GM23338 (cell line): ENCODE results near the gene ENTR1. TPM values are rescaled to one million over a fixed set of nuclear protein-coding genes. Genes with fewer than 3 reads are reported as not detected.

Experiments used
- ATAC-seq: fragments of 200-7000 bp; cut with Tn5 transposase; 3 replicates; pipeline ENCODE4 v1.9.1; 2020
- DNase-seq: peaks from one replicate; pipeline ENCODE4 v3.0.0-alpha.2; 2015; ENCODE audit warnings: low spot score
- H2AFZ ChIP-seq: fragments of 200-600 bp; sonication (generic); 2 replicates; pipeline ENCODE4 v1.8.0; 2016; ENCODE audit warnings: antibody characterized with exemption, mild to moderate bottlenecking, moderate library complexity
- H3F3A ChIP-seq: fragments of 200-600 bp; sonication (generic); replicated peaks from 2 replicates; pipeline ENCODE4 v1.8.0; 2017; ENCODE audit warnings: antibody characterized with exemption, mixed run types, low read depth
- H3K27ac ChIP-seq: fragments of 200-600 bp; sonication (generic); 2 replicates; pipeline ENCODE4 v1.6.1; 2016; ENCODE audit warnings: low read depth
- H3K27me3 ChIP-seq: fragments of 200-600 bp; sonication (generic); 2 replicates; pipeline ENCODE4 v1.8.0; 2016; ENCODE audit warnings: mild to moderate bottlenecking, mixed run types, moderate library complexity; ENCODE audit not compliant: insufficient read depth
- H3K36me3 ChIP-seq: fragments of 200-600 bp; sonication (generic); 2 replicates; pipeline ENCODE4 v1.8.0; 2016; ENCODE audit warnings: mild to moderate bottlenecking; ENCODE audit not compliant: insufficient read depth
- H3K4me1 ChIP-seq: fragments of 200-600 bp; sonication (generic); 2 replicates; pipeline ENCODE4 v1.8.0; 2016; ENCODE audit warnings: mild to moderate bottlenecking, moderate library complexity; ENCODE audit not compliant: insufficient read depth
- H3K4me2 ChIP-seq: fragments of 200-600 bp; sonication (generic); 2 replicates; pipeline ENCODE4 v1.7.1; 2017; ENCODE audit warnings: mixed run types
- H3K4me3 ChIP-seq: fragments of 200-600 bp; sonication (generic); 2 replicates; pipeline ENCODE4 v1.6.1; 2016; ENCODE audit warnings: mixed run types
- H3K79me2 ChIP-seq: fragments of 200-600 bp; sonication (generic); replicated peaks from 2 replicates; pipeline ENCODE4 v1.8.0; 2017; ENCODE audit warnings: mild to moderate bottlenecking; ENCODE audit not compliant: insufficient read depth
- H3K9me2 ChIP-seq: fragments of 200-600 bp; sonication (generic); 2 replicates; pipeline ENCODE4 v1.8.0; 2017; ENCODE audit not compliant: insufficient read depth
- H4K20me1 ChIP-seq: fragments of 200-600 bp; sonication (generic); replicated peaks from 2 replicates; pipeline ENCODE4 v1.8.0; 2017; ENCODE audit warnings: mild to moderate bottlenecking; ENCODE audit not compliant: insufficient read depth
- H3K27ac Mint-ChIP-seq: 2 replicates; pipeline ENCODE4 v1.8.0; 2020; ENCODE audit warnings: inconsistent platforms, mild to moderate bottlenecking, moderate library complexity, mixed read lengths
- H3K27me3 Mint-ChIP-seq: 3 replicates; pipeline ENCODE4 v1.8.0; 2022; ENCODE audit warnings: low read depth, mild to moderate bottlenecking, moderate library complexity, mixed read lengths, inconsistent platforms; ENCODE audit not compliant: insufficient read depth, poor library complexity
- H3K36me3 Mint-ChIP-seq: 3 replicates; pipeline ENCODE4 v1.8.0; 2021; ENCODE audit warnings: low read depth, mild to moderate bottlenecking, inconsistent platforms, moderate library complexity, mixed read lengths
- H3K4me1 Mint-ChIP-seq: 3 replicates; pipeline ENCODE4 v1.8.0; 2020; ENCODE audit warnings: mild to moderate bottlenecking, inconsistent platforms, mixed read lengths
- H3K4me3 Mint-ChIP-seq: 3 replicates; pipeline ENCODE4 v1.8.0; 2021; ENCODE audit warnings: moderate library complexity, mild to moderate bottlenecking, inconsistent platforms, mixed read lengths
- H3K9me3 Mint-ChIP-seq: 3 replicates; pipeline ENCODE4 v1.8.0; 2020; ENCODE audit warnings: moderate library complexity, mild to moderate bottlenecking, inconsistent platforms, mixed read lengths
- CREB1 ChIP-seq: fragments of 250-450 bp; sonication (Bioruptor Pico); IDR thresholded peaks from 2 replicates; pipeline ENCODE4 v1.5.0; 2020; ENCODE audit warnings: low read depth, mild to moderate bottlenecking, moderate library complexity
- JUNB ChIP-seq: IDR thresholded peaks from one replicate; pipeline ENCODE4 v1.6.1; 2016; ENCODE audit warnings: antibody characterized with exemption; ENCODE audit not compliant: unreplicated experiment
- NANOG ChIP-seq: IDR thresholded peaks from 2 replicates; pipeline ENCODE4 v1.6.1; 2016; ENCODE audit warnings: antibody characterized with exemption, borderline replicate concordance
- POLR2AphosphoS5 ChIP-seq: IDR thresholded peaks from 2 replicates; pipeline ENCODE4 v1.6.1; 2016; ENCODE audit warnings: antibody characterized with exemption, low read depth
- STAT1 ChIP-seq: IDR thresholded peaks from one replicate; pipeline ENCODE4 v1.6.1; 2016; ENCODE audit warnings: antibody characterized with exemption; ENCODE audit not compliant: unreplicated experiment
- ZNF114 ChIP-seq: fragments of 250-450 bp; sonication (Bioruptor Pico); IDR thresholded peaks from 2 replicates; pipeline ENCODE4 v1.5.0; 2020; ENCODE audit warnings: mild to moderate bottlenecking, moderate library complexity
- ZNF331 ChIP-seq: fragments of 250-450 bp; sonication (Bioruptor Pico); IDR thresholded peaks from 2 replicates; pipeline ENCODE4 v1.5.0; 2020; ENCODE audit warnings: low read depth, mild to moderate bottlenecking, moderate library complexity
- polyA plus RNA-seq: library from polyadenylated mRNA; unstranded; fragments of >200 nt; fragmentation: Nextera tagmentation; extraction: Ambion mirVana; gene quantifications from 2 replicates; pipeline ENCODE4 v1.2.1, GENCODE V29; 2016
- total RNA-seq: library from RNA; depleted of rRNA; stranded (reverse); fragments of >200 nt; shearing (Covaris generic); gene quantifications from 2 replicates; pipeline ENCODE4 v1.2.3, GENCODE V29; 2014
- TF ChIP-seq, protein P1 (sequence below), 2 experiments: fragments of 200-600 bp in 1 of 2; sonication (generic) in 1 of 2; conservative IDR thresholded peaks; 2 replicates each; pipeline versions ENCODE4 v1.5.1 to v1.6.1; 2016 to 2017; ENCODE audit warnings: antibody characterized with exemption in 2 of 2, low read depth in 2 of 2, mild to moderate bottlenecking in 2 of 2, moderate library complexity in 1 of 2
- TF ChIP-seq, protein P2 (sequence below): IDR thresholded peaks from 2 replicates; pipeline ENCODE4 v1.6.1; 2016; ENCODE audit warnings: antibody characterized with exemption
- TF ChIP-seq, protein P3 (sequence below): fragments of 250-450 bp; sonication (Bioruptor Pico); IDR thresholded peaks from 2 replicates; pipeline ENCODE4 v1.5.0; 2020; ENCODE audit warnings: mild to moderate bottlenecking, moderate library complexity

Gene ENTR1
- total and polyA plus RNA-seq, 2 experiments from 2014 or later: 25.6 to 91.9 TPM

DNA sequence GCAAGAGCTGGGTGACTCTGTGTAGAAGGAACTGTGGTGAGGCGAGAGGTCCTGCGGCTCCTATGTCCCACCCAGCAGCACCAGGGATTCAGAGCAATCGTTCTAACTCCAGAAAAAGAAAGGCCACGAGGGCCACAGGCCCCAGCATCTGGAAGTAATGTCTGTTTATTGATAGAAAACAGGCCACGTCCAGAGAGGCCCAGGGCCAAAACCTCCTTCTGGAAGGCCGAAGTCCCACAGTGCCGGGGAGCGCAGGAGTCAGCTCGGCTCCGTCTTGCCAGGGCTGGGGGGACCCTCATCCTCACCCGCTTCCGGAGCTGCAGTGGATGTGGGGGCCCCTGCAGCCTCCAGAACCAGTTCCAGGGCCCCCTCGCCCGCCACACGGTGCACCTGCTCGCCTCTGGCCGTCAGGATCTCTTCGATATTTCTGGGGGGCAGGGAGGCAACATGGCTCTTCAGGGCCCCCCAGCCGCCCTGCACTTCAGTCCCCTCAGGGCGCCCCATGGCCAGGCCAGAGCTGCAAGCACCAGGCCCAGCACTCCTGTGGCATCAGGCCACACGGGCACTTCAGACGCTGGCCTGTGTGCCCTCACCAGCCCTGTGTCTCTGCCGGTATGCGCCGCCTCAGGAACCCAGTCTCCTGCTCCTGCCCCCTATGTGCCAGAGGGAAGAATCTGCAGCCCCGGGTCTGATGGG lies 48.5 kb downstream of the ENTR1 start:
- H4K20me1 ChIP-seq: no peaks in the 10 kb centered on the region
- H3K27me3 ChIP-seq: no peaks in the 10 kb centered on the region
- DNase-seq (no peak), ATAC-seq (no peak)
- H3K9me3 Mint-ChIP-seq: no peaks in the 10 kb centered on the region
- H3K4me1 Mint-ChIP-seq: peaks cover 9% of the 10 kb centered on the region; the same call in 1 of the 3 replicates
- H2AFZ ChIP-seq: no peak overlapping the region
- no peak overlapping the region for H3K4me3 ChIP-seq
- no peaks in the 10 kb centered on the region; the same call in 1 of the 2 replicates for H3K4me1 ChIP-seq
- TF ChIP-seq NANOG (no peak), CREB1 (CRISPR knock-in tag) (no peak), ZNF331 (CRISPR knock-in tag) (no peak), ZNF114 (CRISPR knock-in tag) (no peak), STAT1 (no peak)
- peaks cover 16% of the 10 kb centered on the region for H3K27me3 Mint-ChIP-seq
- no peak overlapping the region for H3K4me2 ChIP-seq
- H3K27ac Mint-ChIP-seq: no peak overlapping the region
- no peaks in the 10 kb centered on the region for H3F3A ChIP-seq
- H3K4me3 Mint-ChIP-seq: no peak overlapping the region
- H3K9me2 ChIP-seq: no peaks in the 10 kb centered on the region
- no peaks in the 10 kb centered on the region for H3K36me3 ChIP-seq
- no peak overlapping the region for H3K27ac ChIP-seq
- H3K36me3 Mint-ChIP-seq: no peaks in the 10 kb centered on the region
- no peaks in the 10 kb centered on the region for H3K79me2 ChIP-seq

- no peak overlapping the region for H3K27ac Mint-ChIP-seq
- H3K36me3 ChIP-seq: no peaks in the 10 kb centered on the region
- H3K36me3 Mint-ChIP-seq: no peaks in the 10 kb centered on the region
- H3K9me3 Mint-ChIP-seq: no peaks in the 10 kb centered on the region
- no peak overlapping the region for H3K27ac ChIP-seq
- no peaks in the 10 kb centered on the region for H3K27me3 ChIP-seq
- H3K79me2 ChIP-seq: no peaks in the 10 kb centered on the region
- no peaks in the 10 kb centered on the region for H3F3A ChIP-seq
- no peaks in the 10 kb centered on the region; the same call in 1 of the 2 replicates for H3K4me1 ChIP-seq
- DNase-seq (no peak), ATAC-seq (no peak)
- peaks cover 9% of the 10 kb centered on the region; the same call in 1 of the 3 replicates for H3K4me1 Mint-ChIP-seq
- no peak overlapping the region for H3K4me3 Mint-ChIP-seq
- H3K27me3 Mint-ChIP-seq: peaks cover 16% of the 10 kb centered on the region
- no peaks in the 10 kb centered on the region for H3K9me2 ChIP-seq
- H2AFZ ChIP-seq: no peak overlapping the region
- H3K4me2 ChIP-seq: no peak overlapping the region
- no peak overlapping the region for H3K4me3 ChIP-seq
- no peaks in the 10 kb centered on the region for H4K20me1 ChIP-seq
- no peak for TF ChIP-seq JUNB
- TF ChIP-seq CREB1 (CRISPR knock-in tag): no peak
- TF ChIP-seq, protein P1, sequence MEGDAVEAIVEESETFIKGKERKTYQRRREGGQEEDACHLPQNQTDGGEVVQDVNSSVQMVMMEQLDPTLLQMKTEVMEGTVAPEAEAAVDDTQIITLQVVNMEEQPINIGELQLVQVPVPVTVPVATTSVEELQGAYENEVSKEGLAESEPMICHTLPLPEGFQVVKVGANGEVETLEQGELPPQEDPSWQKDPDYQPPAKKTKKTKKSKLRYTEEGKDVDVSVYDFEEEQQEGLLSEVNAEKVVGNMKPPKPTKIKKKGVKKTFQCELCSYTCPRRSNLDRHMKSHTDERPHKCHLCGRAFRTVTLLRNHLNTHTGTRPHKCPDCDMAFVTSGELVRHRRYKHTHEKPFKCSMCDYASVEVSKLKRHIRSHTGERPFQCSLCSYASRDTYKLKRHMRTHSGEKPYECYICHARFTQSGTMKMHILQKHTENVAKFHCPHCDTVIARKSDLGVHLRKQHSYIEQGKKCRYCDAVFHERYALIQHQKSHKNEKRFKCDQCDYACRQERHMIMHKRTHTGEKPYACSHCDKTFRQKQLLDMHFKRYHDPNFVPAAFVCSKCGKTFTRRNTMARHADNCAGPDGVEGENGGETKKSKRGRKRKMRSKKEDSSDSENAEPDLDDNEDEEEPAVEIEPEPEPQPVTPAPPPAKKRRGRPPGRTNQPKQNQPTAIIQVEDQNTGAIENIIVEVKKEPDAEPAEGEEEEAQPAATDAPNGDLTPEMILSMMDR (conservative IDR thresholded peaks at IDR 0.05; ENCODE audit: low read depth in 2 of 2): no peak
- TF ChIP-seq, protein P2, sequence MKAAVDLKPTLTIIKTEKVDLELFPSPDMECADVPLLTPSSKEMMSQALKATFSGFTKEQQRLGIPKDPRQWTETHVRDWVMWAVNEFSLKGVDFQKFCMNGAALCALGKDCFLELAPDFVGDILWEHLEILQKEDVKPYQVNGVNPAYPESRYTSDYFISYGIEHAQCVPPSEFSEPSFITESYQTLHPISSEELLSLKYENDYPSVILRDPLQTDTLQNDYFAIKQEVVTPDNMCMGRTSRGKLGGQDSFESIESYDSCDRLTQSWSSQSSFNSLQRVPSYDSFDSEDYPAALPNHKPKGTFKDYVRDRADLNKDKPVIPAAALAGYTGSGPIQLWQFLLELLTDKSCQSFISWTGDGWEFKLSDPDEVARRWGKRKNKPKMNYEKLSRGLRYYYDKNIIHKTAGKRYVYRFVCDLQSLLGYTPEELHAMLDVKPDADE: no peak
- no peak for TF ChIP-seq ZNF114 (CRISPR knock-in tag)
- TF ChIP-seq, protein P3, sequence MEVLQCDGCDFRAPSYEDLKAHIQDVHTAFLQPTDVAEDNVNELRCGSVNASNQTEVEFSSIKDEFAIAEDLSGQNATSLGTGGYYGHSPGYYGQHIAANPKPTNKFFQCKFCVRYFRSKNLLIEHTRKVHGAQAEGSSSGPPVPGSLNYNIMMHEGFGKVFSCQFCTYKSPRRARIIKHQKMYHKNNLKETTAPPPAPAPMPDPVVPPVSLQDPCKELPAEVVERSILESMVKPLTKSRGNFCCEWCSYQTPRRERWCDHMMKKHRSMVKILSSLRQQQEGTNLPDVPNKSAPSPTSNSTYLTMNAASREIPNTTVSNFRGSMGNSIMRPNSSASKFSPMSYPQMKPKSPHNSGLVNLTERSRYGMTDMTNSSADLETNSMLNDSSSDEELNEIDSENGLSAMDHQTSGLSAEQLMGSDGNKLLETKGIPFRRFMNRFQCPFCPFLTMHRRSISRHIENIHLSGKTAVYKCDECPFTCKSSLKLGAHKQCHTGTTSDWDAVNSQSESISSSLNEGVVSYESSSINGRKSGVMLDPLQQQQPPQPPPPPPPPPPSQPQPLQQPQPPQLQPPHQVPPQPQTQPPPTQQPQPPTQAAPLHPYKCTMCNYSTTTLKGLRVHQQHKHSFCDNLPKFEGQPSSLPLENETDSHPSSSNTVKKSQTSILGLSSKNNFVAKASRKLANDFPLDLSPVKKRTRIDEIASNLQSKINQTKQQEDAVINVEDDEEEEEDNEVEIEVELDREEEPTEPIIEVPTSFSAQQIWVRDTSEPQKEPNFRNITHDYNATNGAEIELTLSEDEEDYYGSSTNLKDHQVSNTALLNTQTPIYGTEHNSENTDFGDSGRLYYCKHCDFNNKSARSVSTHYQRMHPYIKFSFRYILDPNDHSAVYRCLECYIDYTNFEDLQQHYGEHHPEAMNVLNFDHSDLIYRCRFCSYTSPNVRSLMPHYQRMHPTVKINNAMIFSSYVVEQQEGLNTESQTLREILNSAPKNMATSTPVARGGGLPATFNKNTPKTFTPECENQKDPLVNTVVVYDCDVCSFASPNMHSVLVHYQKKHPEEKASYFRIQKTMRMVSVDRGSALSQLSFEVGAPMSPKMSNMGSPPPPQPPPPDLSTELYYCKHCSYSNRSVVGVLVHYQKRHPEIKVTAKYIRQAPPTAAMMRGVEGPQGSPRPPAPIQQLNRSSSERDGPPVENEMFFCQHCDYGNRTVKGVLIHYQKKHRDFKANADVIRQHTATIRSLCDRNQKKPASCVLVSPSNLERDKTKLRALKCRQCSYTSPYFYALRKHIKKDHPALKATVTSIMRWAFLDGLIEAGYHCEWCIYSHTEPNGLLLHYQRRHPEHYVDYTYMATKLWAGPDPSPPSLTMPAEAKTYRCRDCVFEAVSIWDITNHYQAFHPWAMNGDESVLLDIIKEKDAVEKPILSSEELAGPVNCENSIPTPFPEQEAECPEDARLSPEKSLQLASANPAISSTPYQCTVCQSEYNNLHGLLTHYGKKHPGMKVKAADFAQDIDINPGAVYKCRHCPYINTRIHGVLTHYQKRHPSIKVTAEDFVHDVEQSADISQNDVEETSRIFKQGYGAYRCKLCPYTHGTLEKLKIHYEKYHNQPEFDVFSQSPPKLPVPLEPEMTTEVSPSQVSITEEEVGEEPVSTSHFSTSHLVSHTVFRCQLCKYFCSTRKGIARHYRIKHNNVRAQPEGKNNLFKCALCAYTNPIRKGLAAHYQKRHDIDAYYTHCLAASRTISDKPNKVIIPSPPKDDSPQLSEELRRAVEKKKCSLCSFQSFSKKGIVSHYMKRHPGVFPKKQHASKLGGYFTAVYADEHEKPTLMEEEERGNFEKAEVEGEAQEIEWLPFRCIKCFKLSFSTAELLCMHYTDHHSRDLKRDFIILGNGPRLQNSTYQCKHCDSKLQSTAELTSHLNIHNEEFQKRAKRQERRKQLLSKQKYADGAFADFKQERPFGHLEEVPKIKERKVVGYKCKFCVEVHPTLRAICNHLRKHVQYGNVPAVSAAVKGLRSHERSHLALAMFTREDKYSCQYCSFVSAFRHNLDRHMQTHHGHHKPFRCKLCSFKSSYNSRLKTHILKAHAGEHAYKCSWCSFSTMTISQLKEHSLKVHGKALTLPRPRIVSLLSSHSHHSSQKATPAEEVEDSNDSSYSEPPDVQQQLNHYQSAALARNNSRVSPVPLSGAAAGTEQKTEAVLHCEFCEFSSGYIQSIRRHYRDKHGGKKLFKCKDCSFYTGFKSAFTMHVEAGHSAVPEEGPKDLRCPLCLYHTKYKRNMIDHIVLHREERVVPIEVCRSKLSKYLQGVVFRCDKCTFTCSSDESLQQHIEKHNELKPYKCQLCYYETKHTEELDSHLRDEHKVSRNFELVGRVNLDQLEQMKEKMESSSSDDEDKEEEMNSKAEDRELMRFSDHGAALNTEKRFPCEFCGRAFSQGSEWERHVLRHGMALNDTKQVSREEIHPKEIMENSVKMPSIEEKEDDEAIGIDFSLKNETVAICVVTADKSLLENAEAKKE: no peak
- TF ChIP-seq POLR2AphosphoS5: no peak
Measured at GRCh38 chr9:136361047-136361753, 49.2 kb downstream of the ENTR1 start.
